KOPT-K1 (cell line): Measurements from ENCODE around the gene OPCML.

Experiments used
- H3K27ac ChIP-seq: fragments of 200-600 bp; sonication (generic); 2 replicates; pipeline ENCODE4 v1.5.1; 2016; ENCODE audit warnings: antibody characterized with exemption, mild to moderate bottlenecking, low read depth, low read length; ENCODE audit not compliant: poor library complexity, severe bottlenecking
- H3K36me3 ChIP-seq: fragments of 200-600 bp; sonication (generic); 2 replicates; pipeline ENCODE4 v1.5.1; 2017; ENCODE audit warnings: antibody characterized with exemption, mild to moderate bottlenecking, low read length, moderate library complexity; ENCODE audit not compliant: insufficient read depth
- H3K9me3 ChIP-seq: fragments of 200-600 bp; sonication (generic); 2 replicates; pipeline ENCODE4 v1.5.1; 2017; ENCODE audit warnings: antibody characterized with exemption, low read length, mild to moderate bottlenecking; ENCODE audit not compliant: insufficient read depth, poor library complexity, severe bottlenecking

Gene OPCML

GRCh38 chr11:133258751-133259150, 273.6 kb downstream of the OPCML start:
- Histone ChIP-seq H3K9me3 (no peaks in the 10 kb centered on the region), H3K27ac (no peak overlapping the region), H3K36me3 (no peaks in the 10 kb centered on the region)

- Histone ChIP-seq H3K36me3 (no peaks in the 10 kb centered on the region), H3K27ac (no peak overlapping the region), H3K9me3 (no peaks in the 10 kb centered on the region)
Measured at GRCh38 chr11:133254601-133255000, 277.7 kb downstream of the OPCML start.

- H3K27ac ChIP-seq, result no peak overlapping the region
- no peaks in the 10 kb centered on the region for H3K9me3 ChIP-seq
- H3K36me3 ChIP-seq, result no peaks in the 10 kb centered on the region
Measured at GRCh38 chr11:133253570-133253969, 278.7 kb downstream of the OPCML start.

- Histone ChIP-seq H3K27ac (no peak overlapping the region), H3K9me3 (no peaks in the 10 kb centered on the region), H3K36me3 (no peaks in the 10 kb centered on the region)
Measured at GRCh38 chr11:133251841-133252240, 280.5 kb downstream of the OPCML start.

GRCh38 chr11:133249530-133249929, 282.8 kb downstream of the OPCML start:
- no peaks in the 10 kb centered on the region for H3K9me3 ChIP-seq
- H3K36me3 ChIP-seq, result no peaks in the 10 kb centered on the region
- H3K27ac ChIP-seq, result no peak overlapping the region

GRCh38 chr11:133249065-133249464, 283.2 kb downstream of the OPCML start:
- Histone ChIP-seq H3K9me3 (no peaks in the 10 kb centered on the region), H3K36me3 (no peaks in the 10 kb centered on the region), H3K27ac (no peak overlapping the region)

GRCh38 chr11:133243832-133244231, 288.5 kb downstream of the OPCML start:
- Histone ChIP-seq H3K36me3 (no peaks in the 10 kb centered on the region), H3K9me3 (no peaks in the 10 kb centered on the region), H3K27ac (no peak overlapping the region)

- no peaks in the 10 kb centered on the region for H3K9me3 ChIP-seq
- H3K36me3 ChIP-seq, result no peaks in the 10 kb centered on the region
- H3K27ac ChIP-seq, result no peak overlapping the region
Measured at GRCh38 chr11:133240908-133241655, 291.2 kb downstream of the OPCML start.

GRCh38 chr11:133239575-133239974, 292.7 kb downstream of the OPCML start:
- Histone ChIP-seq H3K9me3 (no peaks in the 10 kb centered on the region), H3K36me3 (no peaks in the 10 kb centered on the region), H3K27ac (no peak overlapping the region)

- Histone ChIP-seq H3K27ac (no peak overlapping the region), H3K36me3 (no peaks in the 10 kb centered on the region), H3K9me3 (no peaks in the 10 kb centered on the region)
Measured at GRCh38 chr11:133238495-133238894, 293.8 kb downstream of the OPCML start.

GRCh38 chr11:133238027-133238426, 294.3 kb downstream of the OPCML start:
- H3K36me3 ChIP-seq, result no peaks in the 10 kb centered on the region
- H3K27ac ChIP-seq, result no peak overlapping the region
- no peaks in the 10 kb centered on the region for H3K9me3 ChIP-seq

GRCh38 chr11:133235381-133235780, 296.9 kb downstream of the OPCML start:
- Histone ChIP-seq H3K36me3 (no peaks in the 10 kb centered on the region), H3K27ac (no peak overlapping the region), H3K9me3 (no peaks in the 10 kb centered on the region)

- H3K27ac ChIP-seq, result no peak overlapping the region
- H3K36me3 ChIP-seq, result no peaks in the 10 kb centered on the region
- H3K9me3 ChIP-seq, result no peaks in the 10 kb centered on the region
Measured at GRCh38 chr11:133234883-133235282, 297.4 kb downstream of the OPCML start.

- H3K9me3 ChIP-seq, result no peaks in the 10 kb centered on the region
- H3K27ac ChIP-seq, result no peak overlapping the region
- no peaks in the 10 kb centered on the region for H3K36me3 ChIP-seq
Measured at GRCh38 chr11:133232665-133233064, 299.6 kb downstream of the OPCML start.

GRCh38 chr11:133230431-133230830, 301.9 kb downstream of the OPCML start:
- Histone ChIP-seq H3K9me3 (no peaks in the 10 kb centered on the region), H3K27ac (no peak overlapping the region), H3K36me3 (no peaks in the 10 kb centered on the region)
